ENCODE results near the gene HAND1. TPM values are rescaled to one million over a fixed set of nuclear protein-coding genes. Genes with fewer than 3 reads are reported as not detected.
A peak's percentile ranks its signal among the peaks of the same experiment; 100 is the strongest.

Gene HAND1
- total RNA-seq, result not detected

GRCh38 chr5:154478224-154478565 lies at the start of gene HAND1:
HAND1 (minus strand) TSS chr5:154478227; CDS start chr5:154478008, 219 bp downstream.
- TF ChIP-seq CTCF (IDR thresholded peaks at IDR 0.05) (no peak), POLR2A (IDR thresholded peaks at IDR 0.05) (no peak), POLR2AphosphoS5 (IDR thresholded peaks at IDR 0.05) (no peak)
- Histone ChIP-seq H3K27ac (no peak within 1 kb of the TSS), H3K4me3 (peak within 1 kb of the TSS in 1 of 2 donors; percentile 2), H3K4me1 (replicated peaks) (peaks cover 8% of the 10 kb centered on the region), H3K36me3 (no peaks in the 10 kb centered on the region), H3K27me3 (replicated peaks; ENCODE audit: insufficient read depth) (peaks cover 74% of the 10 kb centered on the region), H3K9me3 (no peaks in the 10 kb centered on the region)
- no peak for DNase-seq (ENCODE audit: low spot score)
- WGBS, result 0% methylated on average over 19 of the region's 20 CpGs
- intact Hi-C loops (cut with DNase I), result no loop called here

- no peak overlapping the region for H3K27ac ChIP-seq
- H3K9me3 ChIP-seq, result no peaks in the 10 kb centered on the region
- H3K36me3 ChIP-seq, result no peaks in the 10 kb centered on the region
- no peaks in the 10 kb centered on the region for H3K4me1 ChIP-seq (replicated peaks)
- DNase-seq (ENCODE audit: low spot score), result no peak
- no peaks in the 10 kb centered on the region for H3K27me3 ChIP-seq (replicated peaks; ENCODE audit: insufficient read depth)
- intact Hi-C loops (cut with DNase I), result no loop called here
- no peak for TF ChIP-seq POLR2AphosphoS5 (IDR thresholded peaks at IDR 0.05)
- no peak for TF ChIP-seq CTCF (IDR thresholded peaks at IDR 0.05)
- no peak for TF ChIP-seq POLR2A (IDR thresholded peaks at IDR 0.05)
- no peak overlapping the region for H3K4me3 ChIP-seq
- 84% methylated on average over 12 of the region's 12 CpGs for WGBS
These were observed 48.5 kb upstream of the HAND1 start for GRCh38 chr5:154526231-154527226.

GRCh38 chr5:154524859-154525258 lies 46.8 kb upstream of the HAND1 start:
- no peak overlapping the region for H3K4me3 ChIP-seq
- no peak overlapping the region for H3K27ac ChIP-seq
- peaks cover 5% of the 10 kb centered on the region for H3K27me3 ChIP-seq (replicated peaks; ENCODE audit: insufficient read depth)
- no peaks in the 10 kb centered on the region for H3K4me1 ChIP-seq (replicated peaks)
- intact Hi-C loops (cut with DNase I), result no loop called here
- TF ChIP-seq POLR2A (IDR thresholded peaks at IDR 0.05) (no peak), CTCF (IDR thresholded peaks at IDR 0.05) (no peak), POLR2AphosphoS5 (IDR thresholded peaks at IDR 0.05) (no peak)
- H3K9me3 ChIP-seq, result no peaks in the 10 kb centered on the region
- WGBS, result 78% methylated on average over 2 of the region's 2 CpGs
- no peak for DNase-seq (ENCODE audit: low spot score)
- no peaks in the 10 kb centered on the region for H3K36me3 ChIP-seq

GRCh38 chr5:154524181-154524580 lies 46.2 kb upstream of the HAND1 start:
- TF ChIP-seq CTCF (IDR thresholded peaks at IDR 0.05), result no peak
- TF ChIP-seq POLR2AphosphoS5 (IDR thresholded peaks at IDR 0.05), result no peak
- TF ChIP-seq POLR2A (IDR thresholded peaks at IDR 0.05), result no peak
- 73% methylated on average over 4 of the region's 4 CpGs for WGBS
- no peaks in the 10 kb centered on the region for H3K9me3 ChIP-seq
- H3K4me1 ChIP-seq (replicated peaks), result no peaks in the 10 kb centered on the region
- no peak overlapping the region for H3K27ac ChIP-seq
- intact Hi-C loops (cut with DNase I), result no loop called here
- H3K27me3 ChIP-seq (replicated peaks; ENCODE audit: insufficient read depth), result peaks cover 5% of the 10 kb centered on the region
- H3K4me3 ChIP-seq, result no peak overlapping the region
- H3K36me3 ChIP-seq, result no peaks in the 10 kb centered on the region
- no peak for DNase-seq (ENCODE audit: low spot score)

GRCh38 chr5:154523709-154524108 lies 45.7 kb upstream of the HAND1 start:
- no peak for DNase-seq (ENCODE audit: low spot score)
- intact Hi-C loops (cut with DNase I), result no loop called here
- Histone ChIP-seq H3K9me3 (no peaks in the 10 kb centered on the region), H3K4me1 (replicated peaks) (no peaks in the 10 kb centered on the region), H3K27me3 (replicated peaks; ENCODE audit: insufficient read depth) (peaks cover 5% of the 10 kb centered on the region), H3K4me3 (no peak overlapping the region), H3K27ac (no peak overlapping the region), H3K36me3 (no peaks in the 10 kb centered on the region)
- no peak for TF ChIP-seq POLR2AphosphoS5 (IDR thresholded peaks at IDR 0.05)
- no peak for TF ChIP-seq CTCF (IDR thresholded peaks at IDR 0.05)
- no peak for TF ChIP-seq POLR2A (IDR thresholded peaks at IDR 0.05)
- WGBS, result 53% methylated on average over 3 of the region's 3 CpGs

Measured in prostate gland (tissue), 2 donors.